Skeletal muscle satellite cell (primary cell): Measurements from ENCODE around the gene ISG20.

ENCODE experiments used
- H3K27me3 ChIP-seq: 2 replicates; pipeline ENCODE4 v1.7.0; 2013; ENCODE audit warnings: low read length; ENCODE audit not compliant: control insufficient read depth, insufficient read depth
- H3K36me3 ChIP-seq: 2 replicates; pipeline ENCODE4 v1.7.0; 2013; ENCODE audit warnings: mild to moderate bottlenecking, control low read depth, low read length; ENCODE audit not compliant: insufficient read depth
- H3K4me1 ChIP-seq: 2 replicates; pipeline ENCODE4 v1.7.0; 2013; ENCODE audit warnings: low read length; ENCODE audit not compliant: control insufficient read depth, insufficient read depth
- H3K4me2 ChIP-seq: 2 replicates; pipeline ENCODE4 v1.7.0; 2013; ENCODE audit warnings: mild to moderate bottlenecking, low read length
- H3K4me3 ChIP-seq: 2 replicates; pipeline ENCODE4 v1.7.0; 2013; ENCODE audit warnings: low read length
- H3K9ac ChIP-seq: 2 replicates; pipeline ENCODE4 v1.7.0; 2013; ENCODE audit warnings: mild to moderate bottlenecking, low read depth, low read length, moderate library complexity
- H3K9me3 ChIP-seq: replicated peaks from 2 replicates; pipeline ENCODE4 v1.7.0; 2013; ENCODE audit warnings: mild to moderate bottlenecking, control low read depth, low read length

Gene ISG20

GRCh38 chr15:88610701-88611231 is 28.1 kb upstream of the ISG20 start:
- Histone ChIP-seq H3K27me3 (peaks cover 48% of the 10 kb centered on the region), H3K4me3 (no peak overlapping the region), H3K4me2 (no peak overlapping the region), H3K9ac (no peak overlapping the region), H3K4me1 (peaks cover 12% of the 10 kb centered on the region), H3K36me3 (no peaks in the 10 kb centered on the region), H3K9me3 (no peaks in the 10 kb centered on the region)

- Histone ChIP-seq H3K4me1 (peaks cover 12% of the 10 kb centered on the region), H3K36me3 (no peaks in the 10 kb centered on the region), H3K4me3 (no peak overlapping the region), H3K27me3 (peaks cover 32% of the 10 kb centered on the region), H3K4me2 (no peak overlapping the region), H3K9ac (no peak overlapping the region), H3K9me3 (no peaks in the 10 kb centered on the region)
Observed at GRCh38 chr15:88612186-88612796, 26.5 kb upstream of the ISG20 start.

- no peaks in the 10 kb centered on the region for H3K9me3 ChIP-seq
- H3K4me3 ChIP-seq, result no peak overlapping the region
- no peak overlapping the region for H3K9ac ChIP-seq
- no peak overlapping the region for H3K4me2 ChIP-seq
- no peaks in the 10 kb centered on the region for H3K36me3 ChIP-seq
- H3K4me1 ChIP-seq, result peaks cover 12% of the 10 kb centered on the region
- peaks cover 25% of the 10 kb centered on the region for H3K27me3 ChIP-seq
Observed at GRCh38 chr15:88613074-88613944, 25.5 kb upstream of the ISG20 start.

- Histone ChIP-seq H3K4me1 (peaks cover 12% of the 10 kb centered on the region), H3K9me3 (no peaks in the 10 kb centered on the region), H3K4me3 (no peak overlapping the region), H3K27me3 (peaks cover 4% of the 10 kb centered on the region), H3K4me2 (no peak overlapping the region), H3K9ac (no peak overlapping the region), H3K36me3 (no peaks in the 10 kb centered on the region)
Observed at GRCh38 chr15:88615303-88616107, 23.3 kb upstream of the ISG20 start.

GRCh38 chr15:88616240-88616639 is 22.6 kb upstream of the ISG20 start:
- Histone ChIP-seq H3K4me3 (no peak overlapping the region), H3K4me1 (peaks cover 16% of the 10 kb centered on the region), H3K9ac (no peak overlapping the region)

DNA sequence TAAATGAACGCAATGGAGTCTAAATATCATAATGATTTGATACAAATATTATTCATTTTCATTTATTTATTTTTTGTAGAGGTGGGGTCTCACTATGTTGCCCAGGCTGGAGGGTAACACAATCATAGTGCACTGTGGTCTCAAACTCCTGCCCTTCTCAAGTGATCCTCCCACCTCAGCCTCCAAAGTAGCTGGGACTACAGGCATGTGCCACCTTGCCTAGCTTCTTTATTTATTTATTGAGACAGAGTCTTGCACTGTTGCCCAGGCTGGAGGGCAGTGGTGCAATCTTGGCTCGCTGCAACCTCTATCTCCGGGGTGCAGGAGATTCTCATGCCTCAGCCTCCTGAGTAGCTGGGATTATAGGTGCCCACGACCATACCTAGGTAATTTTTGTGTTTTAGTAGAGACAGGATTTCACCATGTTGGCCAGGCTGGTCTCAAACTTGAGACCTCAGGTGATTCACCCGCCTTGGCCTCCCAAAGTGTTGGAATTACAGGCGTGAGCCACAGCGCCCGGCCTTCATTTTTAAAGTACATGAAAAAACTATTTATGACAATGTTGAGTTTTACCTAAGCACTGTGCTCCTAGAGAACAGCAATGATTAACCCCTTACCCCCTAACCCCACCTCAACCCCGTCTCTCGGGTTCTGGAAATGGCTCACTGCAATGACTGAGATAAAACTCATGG is 21.6 kb upstream of the ISG20 start:
- Histone ChIP-seq H3K9me3 (no peaks in the 10 kb centered on the region), H3K4me2 (no peak overlapping the region), H3K4me3 (no peak overlapping the region)

More at GRCh38 chr15:88616240-88616639, 22.6 kb upstream of the ISG20 start:
- Histone ChIP-seq H3K9me3 (no peaks in the 10 kb centered on the region), H3K36me3 (no peaks in the 10 kb centered on the region), H3K27me3 (no peaks in the 10 kb centered on the region), H3K4me2 (no peak overlapping the region)

GRCh38 chr15:88617790-88618189 is 21.0 kb upstream of the ISG20 start:
- Histone ChIP-seq H3K9ac (no peak overlapping the region), H3K4me2 (no peak overlapping the region), H3K4me3 (no peak overlapping the region), H3K9me3 (no peaks in the 10 kb centered on the region), H3K27me3 (no peaks in the 10 kb centered on the region), H3K4me1 (peaks cover 16% of the 10 kb centered on the region), H3K36me3 (no peaks in the 10 kb centered on the region)

More for the DNA sequence above, 21.6 kb upstream of the ISG20 start:
- no peaks in the 10 kb centered on the region for H3K36me3 ChIP-seq
- H3K9ac ChIP-seq, result no peak overlapping the region
- peaks cover 16% of the 10 kb centered on the region for H3K4me1 ChIP-seq
- no peaks in the 10 kb centered on the region for H3K27me3 ChIP-seq

DNA sequence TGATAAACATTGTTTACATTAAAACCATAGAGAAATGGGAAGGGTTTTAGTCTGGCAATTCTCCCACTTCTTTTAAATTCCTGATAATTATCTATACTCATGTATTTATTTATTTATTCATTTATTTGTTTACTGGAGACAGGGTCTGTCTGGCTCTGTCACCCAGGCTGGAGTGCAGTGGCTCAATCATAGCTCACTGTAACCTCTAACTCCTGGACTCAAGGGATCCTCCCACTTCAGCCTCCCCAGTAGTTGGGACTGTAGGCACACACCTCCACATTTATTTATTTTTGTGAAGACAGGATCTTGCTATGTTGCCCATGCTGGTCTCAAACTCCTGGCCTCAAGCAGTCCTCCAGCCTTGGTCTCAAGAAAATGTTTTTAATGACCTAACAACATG is 20.1 kb upstream of the ISG20 start:
- Histone ChIP-seq H3K4me3 (no peak overlapping the region), H3K9ac (no peak overlapping the region), H3K4me1 (peaks cover 17% of the 10 kb centered on the region), H3K9me3 (no peaks in the 10 kb centered on the region), H3K4me2 (no peak overlapping the region), H3K27me3 (no peaks in the 10 kb centered on the region), H3K36me3 (peaks cover 2% of the 10 kb centered on the region)

DNA sequence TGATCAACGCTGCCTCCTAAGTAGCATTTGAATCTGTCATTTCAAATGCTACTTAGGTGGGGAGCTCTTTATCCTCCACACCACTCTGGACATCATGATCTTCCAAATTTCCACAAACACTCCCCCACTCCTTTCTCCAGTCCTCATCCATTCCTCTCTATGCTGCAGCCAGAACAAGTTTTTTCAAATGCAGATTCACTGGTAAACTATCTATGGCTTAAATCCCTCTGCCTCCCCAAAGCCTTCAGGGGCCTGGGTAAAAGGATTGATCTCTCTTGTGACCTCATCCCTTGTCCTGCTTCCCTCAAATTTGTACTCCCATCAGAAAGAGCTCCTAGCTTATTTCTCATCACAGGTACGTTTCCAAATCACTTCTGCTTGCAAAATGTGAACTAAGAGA is 19.0 kb upstream of the ISG20 start:
- no peaks in the 10 kb centered on the region for H3K9me3 ChIP-seq
- H3K9ac ChIP-seq, result no peak overlapping the region
- peaks cover 10% of the 10 kb centered on the region for H3K36me3 ChIP-seq
- H3K4me1 ChIP-seq, result peaks cover 24% of the 10 kb centered on the region
- no peak overlapping the region for H3K4me2 ChIP-seq
- H3K27me3 ChIP-seq, result no peaks in the 10 kb centered on the region
- H3K4me3 ChIP-seq, result no peak overlapping the region

DNA sequence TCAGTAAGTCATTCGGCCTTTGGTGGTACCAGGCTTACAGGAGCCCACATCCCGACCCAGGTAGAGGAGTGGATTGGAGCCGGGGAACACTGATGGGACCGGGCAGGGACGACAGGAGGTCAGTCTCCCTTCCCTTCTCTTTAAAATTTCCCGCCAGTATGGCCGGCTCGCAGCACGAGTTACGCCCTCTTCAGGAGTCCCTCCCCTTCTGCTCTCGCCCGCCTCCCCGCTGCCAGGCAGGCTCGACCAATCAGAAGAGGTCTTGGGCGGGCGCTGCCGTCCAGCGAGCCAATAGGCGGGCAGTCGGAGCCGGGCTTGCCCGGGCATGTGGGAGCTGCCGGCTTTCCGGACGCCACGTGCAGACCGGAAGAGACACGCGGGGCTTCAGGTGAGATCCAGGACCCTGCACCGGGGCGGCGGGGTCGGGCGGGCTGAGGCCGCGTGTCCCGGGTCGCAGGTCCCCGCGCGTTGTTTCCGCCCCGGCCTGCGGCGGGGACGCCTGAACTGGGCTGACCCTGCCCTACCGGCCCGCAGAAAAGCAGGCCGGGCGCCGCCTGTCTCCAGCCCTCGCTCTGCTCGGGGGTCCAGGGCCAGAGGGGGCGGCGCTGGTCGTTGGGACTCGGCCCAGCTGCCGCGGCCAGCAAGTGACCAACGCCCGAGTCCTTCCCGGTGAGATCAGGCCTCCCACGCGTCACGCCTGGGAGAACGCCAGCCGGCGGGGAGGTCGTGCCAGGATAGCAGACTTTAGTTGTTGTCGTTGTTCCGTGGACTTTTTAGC is 17.6 kb upstream of the ISG20 start, which contains the start of gene AEN:
TSS of gene AEN (plus strand) at position 346 of the 778 bp plus-strand sequence. CDS start 4,870 bp downstream, outside the sequence.
- Histone ChIP-seq H3K27me3 (no peaks in the 10 kb centered on the region), H3K4me1 (peaks cover 28% of the 10 kb centered on the region)

More for the DNA sequence above, 17.6 kb upstream of the ISG20 start, which contains the start of gene AEN:
- peak within 1 kb of the TSS; percentile 85 for H3K4me3 ChIP-seq
- H3K4me2 ChIP-seq, result peak within 1 kb of the TSS; percentile 97
- peaks cover 15% of the 10 kb centered on the region for H3K36me3 ChIP-seq
- H3K9ac ChIP-seq, result peak within 1 kb of the TSS; percentile 98
- no peaks in the 10 kb centered on the region for H3K9me3 ChIP-seq
